Muscle layer of colon (tissue), 2 donors: ENCODE measurements around the gene MAML1.

Experiments
- H3K27ac ChIP-seq: one replicate; pipeline ENCODE4 v1.7.0; 2013; ENCODE audit warnings: low read depth, mild to moderate bottlenecking, low read length, moderate library complexity
- H3K27me3 ChIP-seq, 2 donors: one replicate each; pipeline ENCODE4 v1.7.0; 2013; ENCODE audit warnings: low read length in 2 of 2, mild to moderate bottlenecking in 2 of 2; ENCODE audit not compliant: insufficient read depth in 2 of 2, control insufficient read depth in 1 of 2
- H3K36me3 ChIP-seq: one replicate; pipeline ENCODE4 v1.7.0; 2013; ENCODE audit warnings: mild to moderate bottlenecking, low read length; ENCODE audit not compliant: insufficient read depth
- H3K4me1 ChIP-seq: one replicate; pipeline ENCODE4 v1.7.0; 2013; ENCODE audit warnings: mild to moderate bottlenecking, low read length; ENCODE audit not compliant: insufficient read depth
- H3K4me3 ChIP-seq, 2 donors: one replicate each; pipeline ENCODE4 v1.7.0; 2013; ENCODE audit warnings: low read length in 2 of 2, low read depth in 1 of 2, mild to moderate bottlenecking in 1 of 2, moderate library complexity in 1 of 2
- H3K9ac ChIP-seq: one replicate; pipeline ENCODE4 v1.7.0; 2013; ENCODE audit warnings: low read length
- H3K9me3 ChIP-seq: one replicate; pipeline ENCODE4 v1.7.0; 2013; ENCODE audit warnings: mild to moderate bottlenecking, low read length
- donor health status: abdominal sarcoma.
- donor health status: Adenocarcinoma of cecum.

The MAML1 gene

DNA sequence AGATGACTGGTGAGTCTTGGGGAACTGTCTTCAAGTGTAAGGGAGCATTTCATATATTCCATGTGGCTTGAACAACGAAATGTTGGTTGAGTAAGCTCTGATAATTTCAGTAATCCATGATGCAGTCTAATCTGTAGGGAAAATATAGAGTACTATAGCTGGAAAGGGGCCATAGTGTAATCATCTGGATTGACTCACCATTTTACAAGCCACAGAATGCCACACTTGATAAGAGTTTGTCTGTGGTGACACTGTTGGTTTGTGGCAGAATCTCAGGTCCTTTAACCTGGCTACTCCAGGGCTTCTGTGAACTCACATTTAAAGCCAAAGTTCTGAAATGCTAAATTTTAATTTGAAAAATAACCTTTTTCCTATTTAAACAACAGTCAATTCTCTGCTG, 16.3 kb upstream of the MAML1 start:
- peaks cover 63% of the 10 kb centered on the region for H3K36me3 ChIP-seq

DNA sequence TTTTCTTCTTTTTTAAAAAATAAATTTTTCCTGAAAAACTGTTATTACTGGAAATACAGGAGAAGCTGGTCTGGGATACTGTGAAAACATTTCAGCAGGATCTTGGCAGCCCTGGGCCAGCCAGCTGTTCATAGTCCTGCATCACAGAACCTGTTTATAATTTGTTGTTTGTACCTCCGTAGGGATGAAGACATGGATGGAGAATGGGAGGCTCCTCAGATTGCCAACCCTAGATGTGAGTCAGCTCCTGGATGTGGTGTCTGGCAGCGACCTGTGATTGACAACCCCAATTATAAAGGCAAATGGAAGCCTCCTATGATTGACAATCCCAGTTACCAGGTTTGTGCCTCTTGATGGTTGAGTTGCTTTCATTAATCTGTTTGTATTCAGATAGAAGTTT, 12.4 kb upstream of the MAML1 start:
- H3K4me1 ChIP-seq: no peaks in the 10 kb centered on the region
- no peak overlapping the region for H3K4me3 ChIP-seq
- no peaks in the 10 kb centered on the region for H3K9me3 ChIP-seq
- no peak overlapping the region for H3K9ac ChIP-seq
- no peaks in the 10 kb centered on the region for H3K27me3 ChIP-seq
- no peak overlapping the region for H3K27ac ChIP-seq
- peaks cover 85% of the 10 kb centered on the region for H3K36me3 ChIP-seq

More for the DNA sequence above, 16.3 kb upstream of the MAML1 start:
- Histone ChIP-seq H3K4me1 (no peaks in the 10 kb centered on the region), H3K27me3 (no peaks in the 10 kb centered on the region), H3K4me3 (no peak overlapping the region), H3K9me3 (no peaks in the 10 kb centered on the region), H3K27ac (no peak overlapping the region), H3K9ac (no peak overlapping the region)

DNA sequence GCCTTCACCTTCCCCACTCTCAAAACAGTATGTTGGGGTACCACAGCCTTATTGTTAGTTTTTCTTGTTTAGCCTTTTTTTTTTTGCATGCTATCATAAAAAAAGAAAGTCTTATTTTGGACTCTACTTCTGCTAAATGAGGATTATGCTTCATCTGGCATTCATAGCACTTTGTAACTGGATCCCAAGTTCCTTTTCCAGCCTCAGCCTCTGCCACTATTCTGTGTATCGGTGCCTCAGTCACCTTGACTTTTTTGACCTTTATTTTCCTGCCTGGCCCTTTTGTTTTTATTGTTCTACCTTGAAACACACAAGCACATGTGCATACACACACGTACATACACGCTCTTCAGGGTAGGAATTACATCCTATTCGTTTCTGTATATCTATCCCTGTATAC, 8.5 kb upstream of the MAML1 start:
- H3K9ac ChIP-seq: no peak overlapping the region
- peaks cover 84% of the 10 kb centered on the region for H3K36me3 ChIP-seq

DNA sequence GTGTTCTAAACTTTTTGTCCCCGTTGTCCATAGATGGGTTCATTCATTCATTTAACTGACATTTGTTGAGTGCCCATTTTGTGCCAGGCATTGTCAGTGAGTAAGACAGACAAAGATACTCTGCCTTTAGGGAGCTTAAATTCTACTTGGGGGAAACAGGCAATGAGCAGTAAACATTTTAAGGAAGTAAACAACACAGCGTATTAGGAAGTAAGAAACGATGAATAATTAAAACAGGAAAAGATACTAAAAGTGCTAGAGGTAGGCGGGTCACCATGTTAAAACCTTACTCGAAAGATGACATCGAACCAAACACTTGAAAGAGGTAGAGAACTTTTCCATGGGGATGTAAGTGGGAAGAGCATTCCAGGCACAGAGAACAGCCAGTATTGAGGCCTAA, 5.5 kb upstream of the MAML1 start:
- Histone ChIP-seq H3K36me3 (peaks cover 78% of the 10 kb centered on the region), H3K27me3 (no peaks in the 10 kb centered on the region), H3K9me3 (no peaks in the 10 kb centered on the region), H3K4me1 (peaks cover 8% of the 10 kb centered on the region), H3K9ac (no peak overlapping the region), H3K27ac (no peak overlapping the region), H3K4me3 (no peak overlapping the region)

More for the DNA sequence above, 8.5 kb upstream of the MAML1 start:
- no peaks in the 10 kb centered on the region for H3K9me3 ChIP-seq
- H3K27ac ChIP-seq: no peak overlapping the region
- H3K27me3 ChIP-seq: no peaks in the 10 kb centered on the region
- H3K4me3 ChIP-seq: no peak overlapping the region
- H3K4me1 ChIP-seq: no peaks in the 10 kb centered on the region

DNA sequence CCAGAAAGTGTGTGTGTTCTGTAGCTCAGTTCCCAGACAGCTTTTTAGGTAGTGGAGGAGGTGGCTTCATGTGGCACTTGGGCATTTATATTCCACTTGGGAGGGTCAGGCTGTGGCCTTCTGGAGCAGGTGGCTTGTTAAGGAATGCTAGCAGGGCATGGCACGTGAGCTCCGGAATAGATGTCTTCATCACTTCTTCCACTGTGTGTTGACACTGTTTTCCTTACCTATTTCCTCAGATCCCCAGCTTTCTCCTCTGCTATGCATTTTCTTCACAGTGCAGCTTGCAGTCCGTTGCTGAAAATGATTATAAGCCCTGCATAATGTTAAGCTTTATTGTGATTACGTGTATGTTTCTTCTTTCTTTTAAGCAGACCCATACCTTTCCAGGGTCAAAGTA, 3.3 kb upstream of the MAML1 start:
- H3K36me3 ChIP-seq: peaks cover 56% of the 10 kb centered on the region
- no peaks in the 10 kb centered on the region for H3K9me3 ChIP-seq
- no peak overlapping the region for H3K4me3 ChIP-seq
- no peak overlapping the region for H3K9ac ChIP-seq
- no peak overlapping the region for H3K27ac ChIP-seq
- no peaks in the 10 kb centered on the region for H3K27me3 ChIP-seq
- H3K4me1 ChIP-seq: peaks cover 17% of the 10 kb centered on the region

DNA sequence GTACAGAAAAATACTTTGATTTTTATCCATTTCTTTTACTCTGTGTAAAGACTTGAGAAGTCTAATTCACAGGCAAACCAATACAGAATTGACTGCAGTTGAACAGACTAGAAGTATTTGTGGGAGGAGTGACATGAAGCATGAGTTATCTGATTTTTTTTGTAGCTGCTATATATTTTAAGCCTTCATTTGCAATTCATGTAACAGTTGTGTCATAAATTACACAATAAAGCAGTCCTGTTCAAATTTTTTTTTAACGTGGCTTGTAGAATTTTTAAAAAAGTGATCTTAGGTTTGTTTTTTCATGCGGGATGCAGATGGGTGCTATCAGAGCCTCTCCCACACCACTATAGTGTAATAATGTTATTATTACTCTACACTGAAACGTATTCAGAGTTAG, 2.9 kb upstream of the MAML1 start:
- H3K27ac ChIP-seq: no peak overlapping the region
- H3K4me3 ChIP-seq: no peak overlapping the region
- peaks cover 21% of the 10 kb centered on the region for H3K4me1 ChIP-seq
- no peaks in the 10 kb centered on the region for H3K9me3 ChIP-seq
- peaks cover 52% of the 10 kb centered on the region for H3K36me3 ChIP-seq
- no peaks in the 10 kb centered on the region for H3K27me3 ChIP-seq
- no peak overlapping the region for H3K9ac ChIP-seq

DNA sequence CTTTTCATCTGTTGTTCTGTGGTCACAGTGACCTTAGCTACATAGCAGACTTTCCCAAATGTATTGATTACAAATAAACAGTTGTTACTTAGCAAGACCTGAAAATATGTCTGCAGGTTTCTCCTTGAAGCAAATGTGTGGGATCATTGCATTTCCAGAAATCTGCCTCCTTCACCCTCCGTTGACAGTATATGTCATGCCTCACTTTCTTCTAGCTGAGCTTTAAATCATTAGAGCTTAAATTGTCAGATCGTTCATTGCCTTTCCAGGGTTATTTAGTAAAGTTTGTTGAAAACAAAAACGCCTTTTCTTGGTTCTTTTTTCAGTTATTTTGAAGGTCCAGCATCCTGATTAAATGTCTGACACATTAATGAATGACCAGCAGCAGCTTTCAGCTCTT, 2.3 kb upstream of the MAML1 start:
- H3K4me3 ChIP-seq: no peak overlapping the region
- no peak overlapping the region for H3K27ac ChIP-seq
- no peaks in the 10 kb centered on the region for H3K27me3 ChIP-seq
- peaks cover 46% of the 10 kb centered on the region for H3K36me3 ChIP-seq
- peaks cover 23% of the 10 kb centered on the region for H3K4me1 ChIP-seq
- no peak overlapping the region for H3K9ac ChIP-seq
- H3K9me3 ChIP-seq: no peaks in the 10 kb centered on the region

DNA sequence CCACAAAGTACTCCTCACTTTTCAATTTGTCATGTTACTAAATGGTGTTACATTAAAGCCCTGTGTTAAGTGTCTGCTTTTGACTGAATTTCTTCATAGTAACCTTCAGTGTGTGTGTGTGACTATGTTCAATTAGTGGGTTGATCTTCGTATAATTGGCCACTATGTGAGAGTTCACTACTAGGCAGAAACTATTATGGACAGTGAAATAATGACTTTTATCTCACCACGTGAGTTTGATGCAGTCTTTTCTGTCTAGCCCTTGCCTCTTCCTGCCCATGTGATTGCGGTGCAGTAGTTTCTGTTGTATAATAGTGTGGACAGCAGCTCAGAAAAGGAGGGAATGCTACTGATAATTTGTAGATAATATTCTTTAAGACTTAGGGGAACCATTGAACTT, 1.8 kb upstream of the MAML1 start:
- Histone ChIP-seq H3K27ac (no peak overlapping the region), H3K27me3 (no peaks in the 10 kb centered on the region), H3K4me3 (no peak overlapping the region), H3K9me3 (no peaks in the 10 kb centered on the region), H3K9ac (no peak overlapping the region), H3K36me3 (peaks cover 46% of the 10 kb centered on the region), H3K4me1 (peaks cover 27% of the 10 kb centered on the region)

DNA sequence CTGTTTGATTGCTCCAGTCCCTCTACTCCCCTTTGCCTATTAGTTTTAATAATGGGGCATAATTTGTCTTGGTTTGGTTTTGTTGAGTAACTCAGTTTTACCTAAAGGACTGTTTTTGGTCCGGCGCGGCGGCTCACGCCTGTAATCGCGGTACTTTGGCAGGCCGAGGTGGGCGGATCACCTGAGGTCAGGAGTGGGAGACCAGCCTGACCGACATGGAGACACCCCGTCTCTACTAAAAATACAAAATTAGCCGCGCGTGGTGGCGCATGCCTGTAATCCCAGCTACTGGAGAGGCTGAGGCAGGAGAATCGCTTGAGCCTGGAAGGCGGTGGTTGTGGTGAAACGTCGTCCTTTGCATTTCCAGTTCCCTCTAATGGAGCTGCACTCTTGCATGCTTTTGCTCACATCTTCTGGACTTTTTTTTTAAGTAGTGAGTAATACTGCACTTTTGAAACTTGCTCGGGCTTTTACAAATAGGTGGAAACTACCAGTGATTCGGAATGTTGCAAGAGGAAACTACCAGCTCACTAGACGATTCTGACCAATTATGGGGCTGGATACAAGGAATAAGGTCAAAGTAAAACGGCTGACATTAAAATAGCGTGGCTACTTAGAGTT, 721 bp upstream of the MAML1 start:
- peak overlapping the region; percentile 71 for H3K27ac ChIP-seq
- peaks cover 39% of the 10 kb centered on the region for H3K36me3 ChIP-seq
- H3K9ac ChIP-seq: no peak overlapping the region
- peaks cover 27% of the 10 kb centered on the region for H3K4me1 ChIP-seq
- H3K27me3 ChIP-seq: no peaks in the 10 kb centered on the region
- H3K4me3 ChIP-seq: peak overlapping the region in 1 of 2 donors; percentile 77
- H3K9me3 ChIP-seq: no peaks in the 10 kb centered on the region

DNA sequence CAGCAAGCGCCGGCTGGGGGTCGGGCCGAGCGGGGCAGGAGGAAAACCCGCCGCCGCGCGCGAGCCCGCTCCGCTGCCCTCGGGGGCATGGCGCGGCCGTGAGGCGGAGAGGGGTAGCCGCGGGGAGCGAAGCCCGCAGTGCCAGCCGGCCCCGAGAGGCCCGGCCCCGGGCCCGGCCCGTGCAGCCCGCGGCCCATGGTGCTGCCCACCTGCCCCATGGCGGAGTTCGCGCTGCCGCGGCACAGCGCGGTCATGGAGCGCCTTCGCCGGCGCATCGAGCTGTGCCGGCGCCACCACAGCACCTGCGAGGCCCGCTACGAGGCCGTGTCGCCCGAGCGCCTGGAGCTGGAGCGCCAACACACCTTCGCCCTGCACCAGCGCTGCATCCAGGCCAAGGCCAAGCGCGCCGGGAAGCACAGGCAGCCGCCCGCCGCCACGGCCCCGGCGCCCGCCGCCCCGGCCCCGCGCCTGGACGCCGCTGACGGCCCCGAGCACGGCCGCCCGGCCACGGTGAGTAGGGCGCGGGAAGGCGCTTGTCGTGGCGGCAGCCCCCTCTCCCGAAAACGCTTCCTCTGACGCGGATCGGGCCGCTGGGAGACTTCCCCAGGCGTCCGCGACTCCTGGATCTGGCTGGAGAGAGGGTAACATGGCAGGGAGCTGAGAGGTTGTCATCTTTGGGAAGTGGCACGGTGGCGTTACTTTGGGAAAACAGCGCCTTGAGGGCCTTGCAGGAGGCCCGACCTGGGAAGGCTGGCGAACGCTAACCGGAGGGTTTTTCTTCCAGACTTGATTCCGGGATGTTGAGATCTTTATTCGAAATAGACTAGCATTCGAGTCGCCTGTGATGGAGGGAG, 523 bp downstream of the MAML1 start:
- Histone ChIP-seq H3K27me3 (no peaks in the 10 kb centered on the region), H3K27ac (peak overlapping the region; percentile 83), H3K9ac (peak overlapping the region; percentile 75), H3K4me1 (peaks cover 37% of the 10 kb centered on the region), H3K9me3 (no peaks in the 10 kb centered on the region), H3K4me3 (peak overlapping the region; percentile 77 to 90), H3K36me3 (peaks cover 27% of the 10 kb centered on the region)

DNA sequence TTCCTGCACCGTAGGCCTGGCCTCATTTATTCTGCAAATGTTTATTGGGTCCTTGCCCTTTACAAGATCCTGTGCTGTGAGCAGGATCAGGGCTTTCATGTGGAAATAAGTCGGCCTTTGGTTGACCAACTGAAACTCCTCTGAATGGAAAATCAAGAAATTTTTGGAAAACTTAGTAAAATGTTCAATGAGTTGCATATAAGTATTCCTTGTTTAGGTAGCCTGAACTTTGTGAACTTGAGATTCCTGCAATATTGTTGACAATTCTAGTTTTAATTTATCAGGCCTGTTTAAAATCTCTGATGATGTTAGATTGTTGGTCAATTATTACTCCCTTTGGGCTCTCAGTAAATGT, 1.1 kb downstream of the MAML1 start:
- peaks cover 38% of the 10 kb centered on the region for H3K4me1 ChIP-seq
- no peaks in the 10 kb centered on the region for H3K9me3 ChIP-seq
- peaks cover 21% of the 10 kb centered on the region for H3K36me3 ChIP-seq
- H3K9ac ChIP-seq: peak overlapping the region; percentile 75
- H3K27ac ChIP-seq: peak overlapping the region; percentile 83
- H3K4me3 ChIP-seq: peak overlapping the region; percentile 53 to 77
- no peaks in the 10 kb centered on the region for H3K27me3 ChIP-seq
